ENCODE results near the gene TTC7B.

The TTC7B gene

DNA sequence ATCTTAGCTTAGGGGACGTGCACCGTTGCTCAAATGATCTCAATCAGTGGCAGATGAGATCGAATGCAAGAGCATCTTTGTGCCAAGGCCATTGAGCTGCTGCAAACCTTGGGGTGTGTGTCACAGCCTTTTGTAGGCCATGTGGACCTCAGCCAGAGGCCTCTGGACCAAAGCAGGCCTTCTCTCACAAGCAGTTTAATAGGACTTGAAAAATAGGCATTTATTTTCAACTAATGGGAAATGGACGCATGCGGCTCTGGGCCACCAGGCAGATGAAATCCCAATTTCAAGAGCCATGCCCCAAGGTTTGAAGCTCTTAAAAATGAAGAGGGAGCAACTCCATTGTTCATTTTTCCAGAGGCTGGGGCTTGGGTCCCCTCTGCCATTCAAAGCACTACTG is 87.3 kb downstream of the TTC7B start:
- no peaks in the 10 kb centered on the region for H3K9me3 ChIP-seq (ENCODE audit: severe bottlenecking)
- DNase-seq (ENCODE audit: low spot score) (no peak), ATAC-seq (ENCODE audit: low read depth) (no peak)
- TF ChIP-seq CTCF (IDR thresholded peaks at IDR 0.05; ENCODE audit: poor library complexity, severe bottlenecking): no peak
- no peaks in the 10 kb centered on the region; the same call in 1 of the 2 replicates for H3K36me3 ChIP-seq (ENCODE audit: low read depth)
- H3K27me3 ChIP-seq (ENCODE audit: insufficient read depth, poor library complexity, severe bottlenecking): no peaks in the 10 kb centered on the region
- no peak overlapping the region for H3K27ac ChIP-seq (ENCODE audit: poor library complexity, severe bottlenecking)
- no peak overlapping the region for H3K4me3 ChIP-seq (ENCODE audit: severe bottlenecking)
- H3K4me1 ChIP-seq (ENCODE audit: insufficient read depth, poor library complexity, severe bottlenecking): no peaks in the 10 kb centered on the region

GRCh38 chr14:90727082-90727481 is 89.1 kb downstream of the TTC7B start:
- no peak for TF ChIP-seq CTCF (IDR thresholded peaks at IDR 0.05; ENCODE audit: poor library complexity, severe bottlenecking)
- Histone ChIP-seq H3K9me3 (ENCODE audit: severe bottlenecking) (no peaks in the 10 kb centered on the region), H3K36me3 (ENCODE audit: low read depth) (no peaks in the 10 kb centered on the region; the same call in 1 of the 2 replicates), H3K27ac (ENCODE audit: poor library complexity, severe bottlenecking) (no peak overlapping the region), H3K4me1 (ENCODE audit: insufficient read depth, poor library complexity, severe bottlenecking) (no peaks in the 10 kb centered on the region), H3K27me3 (ENCODE audit: insufficient read depth, poor library complexity, severe bottlenecking) (no peaks in the 10 kb centered on the region), H3K4me3 (ENCODE audit: severe bottlenecking) (no peak overlapping the region)
- ATAC-seq (ENCODE audit: low read depth) (peak; percentile 14; the same call in 1 of the 3 replicates), DNase-seq (ENCODE audit: low spot score) (no peak)

DNA sequence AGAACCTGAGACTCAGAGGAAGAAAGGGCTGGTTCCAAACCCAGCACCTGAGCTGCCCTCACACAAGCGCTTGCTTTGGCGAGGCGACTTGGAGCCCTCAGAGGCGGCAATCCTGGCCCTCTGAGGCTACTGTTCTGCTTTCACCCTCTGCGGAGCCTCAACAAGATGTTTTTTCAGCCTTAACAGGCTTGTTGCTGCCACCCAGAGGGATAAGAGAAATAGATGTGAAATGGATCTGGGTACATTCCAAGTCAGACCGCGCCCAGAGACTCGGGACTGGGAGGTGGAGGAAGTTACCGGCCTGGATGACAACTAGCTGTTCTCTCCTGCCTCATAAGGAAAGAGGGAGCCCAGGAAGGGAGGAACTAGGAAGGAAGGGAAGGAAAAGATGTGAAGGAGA is 89.6 kb downstream of the TTC7B start:
- Histone ChIP-seq H3K4me3 (ENCODE audit: severe bottlenecking) (no peak overlapping the region), H3K27ac (ENCODE audit: poor library complexity, severe bottlenecking) (no peak overlapping the region), H3K9me3 (ENCODE audit: severe bottlenecking) (no peaks in the 10 kb centered on the region), H3K36me3 (ENCODE audit: low read depth) (no peaks in the 10 kb centered on the region; the same call in 1 of the 2 replicates), H3K27me3 (ENCODE audit: insufficient read depth, poor library complexity, severe bottlenecking) (no peaks in the 10 kb centered on the region), H3K4me1 (ENCODE audit: insufficient read depth, poor library complexity, severe bottlenecking) (no peaks in the 10 kb centered on the region)
- DNase-seq (ENCODE audit: low spot score): no peak
- peak; percentile 49 for TF ChIP-seq CTCF (IDR thresholded peaks at IDR 0.05; ENCODE audit: poor library complexity, severe bottlenecking)
- ATAC-seq (ENCODE audit: low read depth): peak; percentile 69

GRCh38 chr14:90724866-90725265 is 91.4 kb downstream of the TTC7B start:
- TF ChIP-seq CTCF (IDR thresholded peaks at IDR 0.05; ENCODE audit: poor library complexity, severe bottlenecking): no peak
- no peak overlapping the region for H3K27ac ChIP-seq (ENCODE audit: poor library complexity, severe bottlenecking)
- no peaks in the 10 kb centered on the region for H3K4me1 ChIP-seq (ENCODE audit: insufficient read depth, poor library complexity, severe bottlenecking)
- no peaks in the 10 kb centered on the region for H3K9me3 ChIP-seq (ENCODE audit: severe bottlenecking)
- DNase-seq (ENCODE audit: low spot score) (no peak), ATAC-seq (ENCODE audit: low read depth) (no peak)
- H3K27me3 ChIP-seq (ENCODE audit: insufficient read depth, poor library complexity, severe bottlenecking): no peaks in the 10 kb centered on the region
- no peak overlapping the region for H3K4me3 ChIP-seq (ENCODE audit: severe bottlenecking)
- no peaks in the 10 kb centered on the region; the same call in 1 of the 2 replicates for H3K36me3 ChIP-seq (ENCODE audit: low read depth)

DNA sequence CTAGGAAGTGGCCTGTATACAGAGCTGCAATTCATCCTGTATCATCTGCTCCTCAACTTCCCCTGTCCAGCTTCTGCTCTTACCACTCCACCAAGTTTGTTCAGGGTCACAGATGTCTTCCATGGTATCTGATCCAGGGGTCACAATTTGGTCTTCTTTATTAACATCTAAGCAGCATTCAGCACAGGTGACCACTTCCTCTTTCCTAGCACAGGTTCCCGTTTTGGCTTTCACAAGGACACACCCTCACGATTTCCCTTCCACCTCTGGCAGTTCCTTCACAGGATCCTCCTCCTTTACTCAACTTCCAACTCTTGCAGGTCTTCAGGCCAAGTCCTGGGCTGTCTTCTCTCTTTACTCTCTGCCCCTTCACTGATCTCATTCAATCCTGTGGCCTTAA is 93.6 kb downstream of the TTC7B start:
- no peak for DNase-seq (ENCODE audit: low spot score)
- H3K4me3 ChIP-seq (ENCODE audit: severe bottlenecking): no peak overlapping the region
- no peaks in the 10 kb centered on the region for H3K4me1 ChIP-seq (ENCODE audit: insufficient read depth, poor library complexity, severe bottlenecking)
- ATAC-seq (ENCODE audit: low read depth): no peak
- no peak for TF ChIP-seq CTCF (IDR thresholded peaks at IDR 0.05; ENCODE audit: poor library complexity, severe bottlenecking)
- no peak overlapping the region for H3K27ac ChIP-seq (ENCODE audit: poor library complexity, severe bottlenecking)
- H3K36me3 ChIP-seq (ENCODE audit: low read depth): no peaks in the 10 kb centered on the region
- H3K27me3 ChIP-seq (ENCODE audit: insufficient read depth, poor library complexity, severe bottlenecking): no peaks in the 10 kb centered on the region
- no peaks in the 10 kb centered on the region for H3K9me3 ChIP-seq (ENCODE audit: severe bottlenecking)

Data from RWPE2 (cell line).